Measurements from ENCODE around the gene STX8.

STX8 gene

DNA sequence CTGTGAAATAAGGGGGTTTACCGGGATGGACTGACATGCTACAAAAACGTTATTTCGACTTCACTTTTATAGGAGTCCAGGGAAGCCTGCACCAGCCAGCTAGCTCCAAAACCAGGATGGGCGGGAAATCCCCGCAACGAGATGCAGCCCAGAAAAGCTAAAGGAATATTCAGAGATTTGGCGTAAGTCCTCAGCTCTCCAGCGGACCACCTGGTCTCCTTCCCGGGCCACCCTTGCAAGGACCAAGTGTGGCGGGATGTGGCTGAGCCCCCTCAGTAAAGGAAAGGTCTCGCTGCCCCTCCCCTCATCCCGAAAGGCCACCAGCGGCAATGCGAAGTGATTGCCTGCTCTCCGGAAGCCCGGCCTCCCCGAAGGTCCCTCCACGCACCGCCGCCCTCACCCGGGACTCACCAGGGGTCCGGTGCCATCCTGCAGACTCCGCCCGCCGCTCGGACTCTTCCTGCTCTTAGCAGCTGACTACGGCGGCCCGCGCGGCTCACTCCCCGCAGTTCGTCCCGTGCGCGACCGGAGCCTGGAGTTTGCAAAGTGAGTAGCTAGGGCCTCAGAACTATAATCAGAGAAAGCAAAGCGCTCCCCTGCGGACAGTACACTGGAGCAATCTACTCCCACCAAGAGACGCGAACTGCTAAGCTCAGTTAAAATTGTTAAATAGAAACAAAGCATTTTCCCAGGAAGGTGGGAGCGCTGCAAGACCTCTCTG, at the start of gene STX8 (continued):
- TF ChIP-seq, protein P1, sequence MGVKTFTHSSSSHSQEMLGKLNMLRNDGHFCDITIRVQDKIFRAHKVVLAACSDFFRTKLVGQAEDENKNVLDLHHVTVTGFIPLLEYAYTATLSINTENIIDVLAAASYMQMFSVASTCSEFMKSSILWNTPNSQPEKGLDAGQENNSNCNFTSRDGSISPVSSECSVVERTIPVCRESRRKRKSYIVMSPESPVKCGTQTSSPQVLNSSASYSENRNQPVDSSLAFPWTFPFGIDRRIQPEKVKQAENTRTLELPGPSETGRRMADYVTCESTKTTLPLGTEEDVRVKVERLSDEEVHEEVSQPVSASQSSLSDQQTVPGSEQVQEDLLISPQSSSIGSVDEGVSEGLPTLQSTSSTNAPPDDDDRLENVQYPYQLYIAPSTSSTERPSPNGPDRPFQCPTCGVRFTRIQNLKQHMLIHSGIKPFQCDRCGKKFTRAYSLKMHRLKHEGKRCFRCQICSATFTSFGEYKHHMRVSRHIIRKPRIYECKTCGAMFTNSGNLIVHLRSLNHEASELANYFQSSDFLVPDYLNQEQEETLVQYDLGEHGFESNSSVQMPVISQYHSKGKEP (tag by site-specific recombination; IDR thresholded peaks at IDR 0.05), result peak; percentile 6; the same call in 1 of the 2 replicates
- TF ChIP-seq ZNF2 (tag by site-specific recombination; IDR thresholded peaks at IDR 0.05) (peak; percentile 53; the same call in 1 of the 2 replicates), ZNF624 (tag by site-specific recombination; IDR thresholded peaks at IDR 0.05) (no peak), ZNF24 (tag by site-specific recombination; IDR thresholded peaks at IDR 0.05) (peak; percentile 67; the same call in 1 of the 2 replicates), ZNF239 (tag by site-specific recombination; IDR thresholded peaks at IDR 0.05) (no peak), WT1 (tag by site-specific recombination; IDR thresholded peaks at IDR 0.05) (no peak), ZEB2 (tag by site-specific recombination; IDR thresholded peaks at IDR 0.05) (no peak; the same call in none of the 2 replicates), ZBTB17 (tag by site-specific recombination; IDR thresholded peaks at IDR 0.05) (peak; percentile 90), ZFP3 (tag by site-specific recombination; IDR thresholded peaks at IDR 0.05; ENCODE audit: low read depth) (no peak), ZNF76 (tag by site-specific recombination; IDR thresholded peaks at IDR 0.05; ENCODE audit: borderline replicate concordance, low read depth) (peak; percentile 39; the same call in 1 of the 2 replicates), PRDM1 (tag by site-specific recombination; IDR thresholded peaks at IDR 0.05) (peak; percentile 47; the same call in 1 of the 2 replicates), ZNF404 (tag by site-specific recombination; IDR thresholded peaks at IDR 0.05) (no peak)
- TF ChIP-seq, protein P2, sequence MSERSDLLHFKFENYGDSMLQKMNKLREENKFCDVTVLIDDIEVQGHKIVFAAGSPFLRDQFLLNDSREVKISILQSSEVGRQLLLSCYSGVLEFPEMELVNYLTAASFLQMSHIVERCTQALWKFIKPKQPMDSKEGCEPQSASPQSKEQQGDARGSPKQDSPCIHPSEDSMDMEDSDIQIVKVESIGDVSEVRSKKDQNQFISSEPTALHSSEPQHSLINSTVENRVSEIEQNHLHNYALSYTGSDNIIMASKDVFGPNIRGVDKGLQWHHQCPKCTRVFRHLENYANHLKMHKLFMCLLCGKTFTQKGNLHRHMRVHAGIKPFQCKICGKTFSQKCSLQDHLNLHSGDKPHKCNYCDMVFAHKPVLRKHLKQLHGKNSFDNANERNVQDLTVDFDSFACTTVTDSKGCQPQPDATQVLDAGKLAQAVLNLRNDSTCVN (tag by site-specific recombination; optimal IDR thresholded peaks at IDR 0.05), result peak; percentile 43
- TF ChIP-seq, protein P3, sequence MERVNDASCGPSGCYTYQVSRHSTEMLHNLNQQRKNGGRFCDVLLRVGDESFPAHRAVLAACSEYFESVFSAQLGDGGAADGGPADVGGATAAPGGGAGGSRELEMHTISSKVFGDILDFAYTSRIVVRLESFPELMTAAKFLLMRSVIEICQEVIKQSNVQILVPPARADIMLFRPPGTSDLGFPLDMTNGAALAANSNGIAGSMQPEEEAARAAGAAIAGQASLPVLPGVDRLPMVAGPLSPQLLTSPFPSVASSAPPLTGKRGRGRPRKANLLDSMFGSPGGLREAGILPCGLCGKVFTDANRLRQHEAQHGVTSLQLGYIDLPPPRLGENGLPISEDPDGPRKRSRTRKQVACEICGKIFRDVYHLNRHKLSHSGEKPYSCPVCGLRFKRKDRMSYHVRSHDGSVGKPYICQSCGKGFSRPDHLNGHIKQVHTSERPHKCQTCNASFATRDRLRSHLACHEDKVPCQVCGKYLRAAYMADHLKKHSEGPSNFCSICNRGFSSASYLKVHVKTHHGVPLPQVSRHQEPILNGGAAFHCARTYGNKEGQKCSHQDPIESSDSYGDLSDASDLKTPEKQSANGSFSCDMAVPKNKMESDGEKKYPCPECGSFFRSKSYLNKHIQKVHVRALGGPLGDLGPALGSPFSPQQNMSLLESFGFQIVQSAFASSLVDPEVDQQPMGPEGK (tag by site-specific recombination; IDR thresholded peaks at IDR 0.05), result peak; percentile 67

DNA sequence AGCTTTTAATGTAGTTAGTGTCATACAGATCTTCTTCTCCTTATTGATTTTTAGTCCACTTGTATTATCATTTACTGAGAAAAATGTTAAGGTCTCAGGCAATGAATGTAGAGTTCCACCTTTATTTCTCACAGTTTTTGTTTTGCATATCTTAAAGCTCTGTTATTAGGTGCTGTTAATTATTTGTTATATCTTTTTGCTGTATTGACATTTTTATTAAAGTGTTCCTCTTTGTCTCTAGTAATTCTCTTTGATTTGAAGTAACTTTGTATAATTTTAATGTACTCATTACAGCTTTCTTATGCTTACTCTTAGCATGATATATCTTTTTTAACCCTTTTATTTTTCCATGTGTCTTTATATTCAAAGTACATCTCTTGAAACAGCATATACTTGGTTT, 47.3 kb upstream of the STX8 start:
- H3K36me3 ChIP-seq (ENCODE audit: control insufficient read depth in 2 of 2, insufficient read depth in 1 of 2, low read length in 2 of 2), result no peaks in the 10 kb centered on the region
- TF ChIP-seq MYNN (tag by site-specific recombination; IDR thresholded peaks at IDR 0.05; ENCODE audit: borderline replicate concordance) (no peak), ZNF830 (tag by site-specific recombination; IDR thresholded peaks at IDR 0.05; ENCODE audit: low read depth) (no peak), ZNF112 (tag by site-specific recombination; IDR thresholded peaks at IDR 0.05) (no peak), ZNF19 (tag by site-specific recombination; IDR thresholded peaks at IDR 0.05; ENCODE audit: low read depth) (no peak), ZNF548 (tag by site-specific recombination; IDR thresholded peaks at IDR 0.05) (no peak), ZNF214 (tag by site-specific recombination; IDR thresholded peaks at IDR 0.05; ENCODE audit: borderline replicate concordance) (no peak), ZNF292 (tag by site-specific recombination; IDR thresholded peaks at IDR 0.05; ENCODE audit: borderline replicate concordance, low read depth) (no peak), ZNF114 (tag by site-specific recombination; IDR thresholded peaks at IDR 0.05) (no peak), SCRT1 (tag by site-specific recombination; IDR thresholded peaks at IDR 0.05; ENCODE audit: borderline replicate concordance) (no peak)
- TF ChIP-seq, protein P4, sequence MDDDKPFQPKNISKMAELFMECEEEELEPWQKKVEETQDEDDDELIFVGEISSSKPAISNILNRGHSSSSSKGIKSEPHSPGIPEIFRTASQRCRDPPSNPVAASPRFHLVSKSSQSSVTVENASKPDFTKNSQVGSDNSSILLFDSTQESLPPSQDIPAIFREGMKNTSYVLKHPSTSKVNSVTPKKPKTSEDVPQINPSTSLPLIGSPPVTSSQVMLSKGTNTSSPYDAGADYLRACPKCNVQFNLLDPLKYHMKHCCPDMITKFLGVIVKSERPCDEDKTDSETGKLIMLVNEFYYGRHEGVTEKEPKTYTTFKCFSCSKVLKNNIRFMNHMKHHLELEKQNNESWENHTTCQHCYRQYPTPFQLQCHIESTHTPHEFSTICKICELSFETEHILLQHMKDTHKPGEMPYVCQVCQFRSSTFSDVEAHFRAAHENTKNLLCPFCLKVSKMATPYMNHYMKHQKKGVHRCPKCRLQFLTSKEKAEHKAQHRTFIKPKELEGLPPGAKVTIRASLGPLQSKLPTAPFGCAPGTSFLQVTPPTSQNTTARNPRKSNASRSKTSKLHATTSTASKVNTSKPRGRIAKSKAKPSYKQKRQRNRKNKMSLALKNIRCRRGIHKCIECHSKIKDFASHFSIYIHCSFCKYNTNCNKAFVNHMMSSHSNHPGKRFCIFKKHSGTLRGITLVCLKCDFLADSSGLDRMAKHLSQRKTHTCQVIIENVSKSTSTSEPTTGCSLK (tag by site-specific recombination; IDR thresholded peaks at IDR 0.05), result no peak
- no peak overlapping the region for H3K27ac ChIP-seq (ENCODE audit: extremely low read depth, low read depth, low read length)
- no peaks in the 10 kb centered on the region for H3K4me1 ChIP-seq (ENCODE audit: control insufficient read depth, insufficient read depth, low read length)
- H3K9me3 ChIP-seq (ENCODE audit: control insufficient read depth, insufficient read depth, low read depth, low read length), result peaks cover 3% of the 10 kb centered on the region
- ChIA-PET CTCF (interaction anchor here (0.7 kb wide), 1 partner anchor 106 kb away, joined by 3 read pairs; no protein-coding TSS in a partner anchor), POLR2A (no interaction called here)
- H3K4me3 ChIP-seq (ENCODE audit: low read depth, low read length), result no peak overlapping the region

Measured in HEK293 (cell line).